Measurements from ENCODE around the gene SEC22A.

GRCh38 chr3:123165163-123165562 lies 36.6 kb upstream of the SEC22A start:
- TF ChIP-seq CTCF (IDR thresholded peaks at IDR 0.05), result no peak
- no peak for TF ChIP-seq POLR2A (IDR thresholded peaks at IDR 0.05)
- no peak for TF ChIP-seq EP300 (IDR thresholded peaks at IDR 0.05)
